Lower leg skin (tissue), 4 donors: ENCODE data around the gene OR4S2. TPM values are rescaled to one million over a fixed set of nuclear protein-coding genes. Genes with fewer than 3 reads are reported as not detected.

Experiments used
- DNase-seq, 2 donors: peaks; one replicate each; pipeline ENCODE4 v3.0.0-alpha.2; 2019; ENCODE audit warnings: low spot score in 2 of 2
- H3K4me3 ChIP-seq: fragments of 200-600 bp; sonication (generic); 2 replicates; pipeline ENCODE4 v1.5.1; 2017; ENCODE audit warnings: mild to moderate bottlenecking, low read depth; ENCODE audit not compliant: poor library complexity, severe bottlenecking
- POLR2A ChIP-seq, 2 donors: fragments of 450-650 bp; IDR thresholded peaks; one replicate each; pipeline ENCODE4 v1.6.1; 2016 to 2017; ENCODE audit warnings: antibody characterized with exemption in 2 of 2, mild to moderate bottlenecking in 1 of 2, moderate library complexity in 1 of 2
- WGBS, 2 donors: methylation state at CpG; one replicate each; pipeline ENCODE4 v1.1.5; 2018; 5-methylcytosine and 5-hydroxymethylcytosine counted together
- intact Hi-C: fragments of 100-400 bp; cut with DNase I; formaldehyde crosslinking; loops from one replicate; pipeline ENCODE4 v1.15.0; 2023; ENCODE audit warnings: low total_unique reads
- total RNA-seq, 4 donors: library from RNA; depleted of rRNA; stranded (reverse); fragments of >200 nt; gene quantifications; one replicate each; pipeline ENCODE4 v1.1.0, GENCODE V29; 2016
- TF ChIP-seq, protein P1 (sequence below), 3 donors: fragments of 450-650 bp; IDR thresholded peaks; one replicate each; pipeline ENCODE4 v1.5.1; 2016; ENCODE audit warnings: antibody characterized with exemption in 3 of 3, mild to moderate bottlenecking in 3 of 3, moderate library complexity in 2 of 3

OR4S2 gene
- total RNA-seq, 4 donors from 2014 or later = not detected

- intact Hi-C loops = no loop called here
- H3K4me3 ChIP-seq = no peak overlapping the region
- 78 to 83% methylated on average over 4 of the region's 4 CpGs for WGBS, 2 donors
- no peak for DNase-seq
- TF ChIP-seq POLR2A (IDR thresholded peaks at IDR 0.05) = no peak
- TF ChIP-seq, protein P1, sequence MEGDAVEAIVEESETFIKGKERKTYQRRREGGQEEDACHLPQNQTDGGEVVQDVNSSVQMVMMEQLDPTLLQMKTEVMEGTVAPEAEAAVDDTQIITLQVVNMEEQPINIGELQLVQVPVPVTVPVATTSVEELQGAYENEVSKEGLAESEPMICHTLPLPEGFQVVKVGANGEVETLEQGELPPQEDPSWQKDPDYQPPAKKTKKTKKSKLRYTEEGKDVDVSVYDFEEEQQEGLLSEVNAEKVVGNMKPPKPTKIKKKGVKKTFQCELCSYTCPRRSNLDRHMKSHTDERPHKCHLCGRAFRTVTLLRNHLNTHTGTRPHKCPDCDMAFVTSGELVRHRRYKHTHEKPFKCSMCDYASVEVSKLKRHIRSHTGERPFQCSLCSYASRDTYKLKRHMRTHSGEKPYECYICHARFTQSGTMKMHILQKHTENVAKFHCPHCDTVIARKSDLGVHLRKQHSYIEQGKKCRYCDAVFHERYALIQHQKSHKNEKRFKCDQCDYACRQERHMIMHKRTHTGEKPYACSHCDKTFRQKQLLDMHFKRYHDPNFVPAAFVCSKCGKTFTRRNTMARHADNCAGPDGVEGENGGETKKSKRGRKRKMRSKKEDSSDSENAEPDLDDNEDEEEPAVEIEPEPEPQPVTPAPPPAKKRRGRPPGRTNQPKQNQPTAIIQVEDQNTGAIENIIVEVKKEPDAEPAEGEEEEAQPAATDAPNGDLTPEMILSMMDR (IDR thresholded peaks at IDR 0.05) = no peak
Observed at GRCh38 chr11:55701429-55701828, 53.3 kb downstream of the OR4S2 start.

Other genes starting within 250 kb of the OR4S2 start
- gene OR4C15, start 93.9 kb upstream of the OR4S2 start, total RNA-seq = not detected
- gene OR4C16, start 76.2 kb upstream of the OR4S2 start, total RNA-seq = not detected
- gene OR4C11, start 40.7 kb upstream of the OR4S2 start, total RNA-seq = not detected
- not detected for gene OR4P4, start 13.2 kb upstream of the OR4S2 start, total RNA-seq
- gene OR4C6, start 13.9 kb downstream of the OR4S2 start, total RNA-seq = not detected
- not detected for gene OR5D13, start 125.1 kb downstream of the OR4S2 start, total RNA-seq
- gene OR5D14, start 147.2 kb downstream of the OR4S2 start, total RNA-seq = not detected
- not detected for gene OR5L1, start 163.0 kb downstream of the OR4S2 start, total RNA-seq
- not detected for gene OR5D18, start 171.3 kb downstream of the OR4S2 start, total RNA-seq
- gene OR5L2, start 178.9 kb downstream of the OR4S2 start, total RNA-seq = not detected
- not detected for gene OR5D16, start 190.4 kb downstream of the OR4S2 start, total RNA-seq
- not detected for gene TRIM51, start 235.0 kb downstream of the OR4S2 start, total RNA-seq